Measurements from ENCODE around the gene ACP6.
"Not testable (repeated sequence)": the region's sequence is repeated elsewhere in the genome, so short reads cannot be mapped to it uniquely, and the experiment has no call there.

ACP6 gene

DNA sequence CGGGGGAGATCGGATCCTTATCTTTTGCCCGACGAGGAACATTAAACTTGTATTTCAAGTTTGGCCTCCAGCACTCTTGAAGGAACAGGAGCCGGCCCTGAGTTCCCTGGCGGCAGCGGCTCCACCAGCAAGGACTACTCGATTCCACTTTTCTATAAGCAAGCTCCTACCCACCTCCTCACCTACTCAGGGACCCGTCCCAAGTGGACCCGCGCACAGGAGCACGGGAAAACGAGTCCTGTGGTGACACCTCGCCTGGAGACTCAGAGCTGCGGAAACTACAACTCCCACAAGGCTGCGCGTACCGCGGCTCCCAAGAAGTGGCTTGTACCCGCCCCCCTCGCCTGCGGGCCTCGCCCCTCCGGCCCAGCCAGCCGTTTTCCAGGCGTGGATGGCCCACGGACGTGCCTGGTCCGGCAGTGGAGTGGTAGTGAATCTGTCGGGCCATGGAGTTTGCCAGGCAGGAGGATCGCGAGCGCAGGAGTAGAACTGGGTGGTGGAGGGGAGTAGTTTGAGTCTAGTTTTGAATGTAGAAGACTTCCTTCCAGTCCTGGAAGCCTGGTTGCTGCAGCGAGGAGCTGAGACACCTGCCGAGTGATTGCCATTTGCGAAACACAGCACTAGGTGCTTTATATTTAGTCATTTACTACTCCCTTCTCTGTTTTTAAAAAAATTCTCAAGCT lies at the start of gene ACP6:
ACP6 (minus strand) TSS at position 206 of the 683 bp plus-strand sequence. CDS start 476 bp downstream, outside the sequence.
- DNase-seq (ENCODE audit: low read depth in 2 of 2) = peak; percentile 78 to 79

DNA sequence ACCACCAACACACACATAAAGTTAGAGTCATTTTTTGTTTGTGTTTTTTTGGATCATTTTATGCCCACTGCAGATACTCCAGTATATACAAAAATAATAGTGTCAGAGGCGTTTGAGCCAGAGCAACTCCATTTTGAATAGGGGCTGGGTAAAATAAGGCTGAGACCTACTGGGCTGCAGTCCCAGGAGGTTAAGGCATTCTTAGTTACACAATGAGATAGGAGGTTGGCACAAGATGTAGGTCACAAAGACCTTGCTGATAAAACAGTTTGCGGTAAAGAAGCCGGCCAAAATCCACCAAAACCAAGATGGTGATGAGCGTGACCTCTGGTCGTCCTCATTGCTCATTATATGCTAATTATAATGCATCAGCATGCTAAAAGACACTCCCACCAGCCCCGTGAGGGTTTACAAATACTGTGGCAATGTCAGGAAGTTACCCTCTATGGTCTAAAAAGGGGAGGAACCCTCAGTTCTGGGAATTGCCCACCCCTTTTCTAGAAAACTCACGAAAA lies 49.4 kb upstream of the ACP6 start:
- DNase-seq (ENCODE audit: low read depth in 2 of 2) = no peak

DNA sequence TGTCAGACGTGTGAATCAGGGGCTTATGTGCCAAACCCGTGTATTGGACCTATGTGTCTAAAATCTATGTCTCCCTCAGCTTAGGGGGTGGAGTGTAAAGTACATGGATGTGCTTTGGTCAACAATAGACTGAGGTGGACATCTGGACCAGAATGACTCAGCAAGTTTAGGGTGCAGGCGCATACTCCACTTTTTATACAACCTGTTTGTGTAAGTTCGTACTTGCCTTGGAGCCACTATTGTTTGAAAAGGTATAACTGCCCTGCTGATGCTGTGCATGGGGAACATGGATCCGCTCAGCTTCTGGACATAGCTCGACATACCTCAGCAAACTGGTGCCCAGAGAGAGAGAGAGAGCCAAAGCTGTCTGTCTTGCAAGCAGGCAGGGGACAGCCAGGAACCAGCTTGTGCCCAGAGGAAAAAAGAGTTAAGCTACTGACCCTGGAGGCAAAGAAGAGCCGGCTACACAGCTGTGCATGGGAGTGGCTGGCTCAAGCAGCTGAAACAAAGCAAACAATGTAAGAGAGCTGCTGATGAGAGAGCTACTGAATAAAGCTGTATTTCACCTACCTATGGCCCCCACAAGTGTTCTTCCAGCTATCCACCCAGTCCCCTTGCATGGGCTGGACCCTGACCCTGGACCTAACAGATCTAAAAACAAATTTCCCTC lies 48.8 kb upstream of the ACP6 start:
- no peak for DNase-seq (ENCODE audit: low read depth in 2 of 2)

DNA sequence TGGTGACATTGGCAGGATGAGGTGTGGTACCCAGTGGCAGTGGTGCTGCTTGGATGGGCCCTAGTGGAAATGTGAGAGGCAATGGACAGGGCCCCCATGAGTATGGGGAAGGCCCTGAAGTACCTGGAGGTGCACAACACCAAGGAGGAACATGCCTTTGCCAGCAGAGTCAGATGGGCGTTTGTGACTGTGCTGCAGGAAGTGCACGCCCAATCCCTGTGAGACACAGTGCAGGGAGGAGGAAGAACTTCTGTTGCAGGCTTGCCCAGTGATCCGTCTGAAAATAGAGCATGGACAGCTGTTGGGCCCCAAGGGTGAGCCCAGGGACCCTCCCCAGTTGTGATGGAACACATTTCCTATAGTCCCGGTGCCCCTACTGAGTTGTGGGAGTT lies 47.4 kb upstream of the ACP6 start:
- DNase-seq (ENCODE audit: low read depth in 2 of 2) = no peak

DNA sequence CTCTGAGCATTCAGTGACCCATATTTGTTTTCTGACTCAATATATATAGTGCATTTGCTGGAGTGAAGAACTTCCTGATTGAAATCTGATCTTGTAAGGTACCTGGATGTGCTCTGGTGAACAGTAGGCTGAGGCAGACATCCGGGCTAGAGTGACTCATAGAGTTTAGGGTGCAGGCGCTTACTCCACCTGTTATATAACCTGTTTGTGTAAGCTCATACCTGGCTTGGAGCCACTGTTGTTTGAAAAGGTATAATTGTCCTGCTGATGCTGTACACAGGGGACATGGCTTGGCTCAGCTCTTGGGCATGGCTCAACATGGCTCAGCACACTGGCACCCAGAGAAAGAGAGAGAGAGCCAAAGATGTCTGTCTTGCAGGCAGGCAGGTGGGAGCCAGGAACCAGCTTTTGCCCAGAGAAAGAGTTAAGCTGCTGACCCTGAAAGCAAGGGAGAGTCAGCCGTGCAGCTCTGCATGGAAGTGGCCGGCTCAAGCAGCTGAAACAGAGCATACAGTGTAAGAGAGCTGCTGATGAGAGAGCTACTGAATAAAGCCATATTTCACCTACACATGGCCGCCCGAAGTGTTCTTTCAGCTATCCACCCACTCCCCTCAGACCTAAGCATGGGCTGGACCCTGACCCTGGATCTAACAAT lies 46.9 kb upstream of the ACP6 start:
- DNase-seq (ENCODE audit: low read depth in 2 of 2) = no peak

DNA sequence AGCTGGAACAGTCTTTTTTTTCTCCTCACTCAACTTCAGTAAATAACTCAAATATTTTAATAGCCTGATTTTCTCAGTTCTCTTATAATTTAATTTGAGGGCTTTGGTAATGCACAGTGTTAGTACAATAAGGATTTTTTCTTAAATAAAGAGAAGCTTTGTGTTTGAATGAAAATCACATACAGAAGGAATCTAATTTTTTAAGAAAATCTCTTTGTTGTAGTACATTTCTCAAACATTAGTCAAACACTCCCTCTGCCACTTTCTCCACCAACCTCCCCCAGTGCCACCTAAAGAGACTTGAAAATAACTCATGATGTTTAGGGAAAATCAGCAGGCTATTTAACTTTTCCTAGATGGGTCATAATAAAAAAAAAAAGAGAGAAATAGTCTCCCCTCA lies 42.3 kb upstream of the ACP6 start:
- no peak for DNase-seq (ENCODE audit: low read depth in 2 of 2)

DNA sequence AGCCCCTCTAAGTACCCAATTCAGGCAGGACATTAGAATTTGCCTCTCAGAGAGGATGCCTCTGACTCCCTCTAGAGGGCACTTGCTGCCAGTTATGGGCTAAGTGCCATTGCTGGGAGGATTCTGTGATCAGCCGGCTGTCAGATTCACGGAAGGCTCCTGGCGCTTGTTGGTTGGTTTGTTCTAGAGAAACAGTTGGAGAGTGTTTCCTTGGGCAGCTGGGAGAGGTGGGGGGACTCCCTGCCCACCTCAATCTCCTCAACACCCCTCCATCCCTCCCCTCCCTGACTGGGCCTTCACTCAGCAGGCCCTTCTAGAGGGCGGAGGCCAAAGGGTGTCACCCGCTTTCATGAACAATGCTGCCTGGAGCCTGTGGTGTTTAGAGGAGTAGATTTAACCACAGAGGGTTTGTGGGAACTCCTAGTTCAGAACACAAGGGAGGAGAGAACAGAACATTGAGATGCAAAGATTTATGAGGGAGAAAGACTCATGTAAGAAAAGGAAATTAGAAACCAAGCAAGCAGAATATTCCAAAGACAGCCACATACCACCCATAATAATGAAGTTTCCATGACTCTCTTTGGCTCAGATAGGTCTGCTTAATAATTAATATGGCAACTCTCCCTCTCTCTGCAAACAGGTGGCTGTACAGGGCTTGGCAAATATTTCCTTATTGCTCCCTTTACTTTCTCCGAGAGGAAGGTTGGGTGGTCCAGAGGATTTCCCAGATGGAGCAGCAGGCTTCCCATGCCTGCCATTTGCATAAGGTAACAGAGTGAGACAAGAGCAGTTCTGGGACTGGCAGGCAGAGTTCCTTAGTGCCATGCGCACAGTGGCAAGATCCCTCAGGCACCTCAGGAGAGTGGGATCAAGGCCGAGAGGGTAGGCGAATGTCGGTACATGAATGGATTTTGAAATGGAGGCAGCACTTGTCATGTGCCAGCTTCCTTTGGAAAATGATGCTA lies 30.0 kb upstream of the ACP6 start:
- peak; percentile 7 to 14 for DNase-seq (ENCODE audit: low read depth in 2 of 2)

DNA sequence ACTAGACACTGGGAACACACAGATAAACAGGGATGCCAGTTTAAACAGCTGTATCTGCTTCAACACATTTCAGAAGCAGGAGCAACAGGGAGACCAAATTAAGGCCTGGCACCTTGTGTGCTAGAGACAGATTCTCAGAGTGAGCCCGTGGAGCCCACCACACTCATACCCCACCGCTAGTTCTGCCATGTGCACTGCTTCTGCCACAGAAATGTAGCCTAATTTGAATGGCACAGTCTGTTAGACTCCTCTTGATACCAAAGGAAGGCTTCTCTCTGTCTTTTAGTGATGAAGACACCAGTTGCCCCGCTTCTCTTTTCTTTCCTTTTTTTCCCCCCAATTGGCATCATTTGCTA lies 29.3 kb upstream of the ACP6 start:
- DNase-seq (ENCODE audit: low read depth in 2 of 2) = no peak

DNA sequence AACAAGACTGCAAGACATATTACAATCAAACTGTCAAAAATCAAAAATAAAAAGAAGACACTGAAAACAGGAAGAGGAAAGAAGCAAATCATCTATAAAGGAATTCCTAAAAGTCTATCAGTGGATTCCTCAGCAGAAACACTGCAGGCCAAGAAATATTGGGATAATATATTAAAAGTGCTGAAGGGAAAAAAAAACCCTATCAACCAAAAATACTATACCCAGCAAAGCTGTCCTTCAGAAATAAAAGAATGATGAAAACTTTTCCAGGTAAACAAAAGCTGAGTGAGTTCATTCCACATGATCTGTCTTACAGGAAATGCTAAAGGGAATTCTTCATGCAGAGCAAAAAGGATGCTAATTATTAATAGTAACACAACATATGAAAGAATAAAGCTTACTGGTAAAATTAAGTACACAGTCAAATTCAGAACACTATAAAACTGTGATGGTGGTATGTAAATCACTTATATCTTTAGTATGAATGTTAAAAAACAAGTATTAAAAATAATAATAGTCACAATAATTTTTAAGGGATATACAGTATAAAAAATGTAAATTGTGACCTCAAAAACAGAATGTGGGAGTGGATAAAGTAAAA lies 12.9 kb upstream of the ACP6 start:
- no peak for DNase-seq (ENCODE audit: low read depth in 2 of 2)

DNA sequence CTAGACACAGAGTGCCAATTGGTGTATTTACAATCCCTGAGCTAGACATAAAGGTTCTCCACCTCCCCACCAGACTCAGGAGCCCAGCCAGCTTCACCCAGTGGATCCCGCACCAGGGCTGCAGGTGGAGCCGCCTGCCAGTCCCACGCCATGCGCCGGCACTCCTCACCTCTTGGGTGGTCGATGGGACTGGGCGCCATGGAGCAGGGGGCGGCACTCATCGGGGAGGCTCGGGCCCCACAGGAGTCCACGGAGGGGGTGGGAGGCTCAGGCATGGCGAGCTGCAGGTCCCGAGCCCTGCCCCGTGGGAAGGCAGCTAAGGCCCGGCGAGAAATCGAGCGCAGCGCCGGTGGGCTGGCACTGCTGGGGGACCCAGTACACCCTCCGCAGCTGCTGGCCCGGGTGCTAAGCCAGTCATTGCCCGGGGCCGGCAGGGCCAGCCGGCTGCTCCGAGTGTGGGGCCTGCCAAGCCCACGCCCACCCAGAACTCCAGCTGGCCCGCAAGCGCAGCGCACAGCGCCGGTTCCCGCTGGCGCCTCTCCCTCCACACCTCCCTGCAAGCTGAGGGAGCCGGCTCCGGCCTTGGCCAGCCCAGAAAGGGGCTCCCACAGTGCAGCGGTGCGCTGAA lies 10.4 kb upstream of the ACP6 start:
- DNase-seq (ENCODE audit: low read depth in 2 of 2) = not testable (repeated sequence)

DNA sequence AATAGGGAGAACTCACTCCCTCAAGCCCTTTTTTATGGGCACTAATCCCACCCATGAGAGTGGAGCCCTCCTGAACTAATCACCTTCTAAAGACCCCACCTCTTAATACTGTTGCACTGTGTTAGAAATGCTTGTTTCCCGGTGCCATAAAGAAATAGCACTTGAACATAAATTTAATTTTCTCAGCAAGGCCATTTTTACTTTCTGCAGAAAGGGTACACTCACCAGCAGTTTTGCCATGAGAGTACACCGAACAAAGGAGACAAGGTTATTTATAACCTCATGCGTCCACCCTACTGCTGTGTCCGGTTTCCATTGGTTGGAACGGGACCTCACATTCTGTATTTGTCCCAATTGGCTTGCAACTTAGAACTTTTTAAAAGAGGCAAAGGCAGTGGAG lies 7.4 kb upstream of the ACP6 start:
- not testable (repeated sequence) for DNase-seq (ENCODE audit: low read depth in 2 of 2)

DNA sequence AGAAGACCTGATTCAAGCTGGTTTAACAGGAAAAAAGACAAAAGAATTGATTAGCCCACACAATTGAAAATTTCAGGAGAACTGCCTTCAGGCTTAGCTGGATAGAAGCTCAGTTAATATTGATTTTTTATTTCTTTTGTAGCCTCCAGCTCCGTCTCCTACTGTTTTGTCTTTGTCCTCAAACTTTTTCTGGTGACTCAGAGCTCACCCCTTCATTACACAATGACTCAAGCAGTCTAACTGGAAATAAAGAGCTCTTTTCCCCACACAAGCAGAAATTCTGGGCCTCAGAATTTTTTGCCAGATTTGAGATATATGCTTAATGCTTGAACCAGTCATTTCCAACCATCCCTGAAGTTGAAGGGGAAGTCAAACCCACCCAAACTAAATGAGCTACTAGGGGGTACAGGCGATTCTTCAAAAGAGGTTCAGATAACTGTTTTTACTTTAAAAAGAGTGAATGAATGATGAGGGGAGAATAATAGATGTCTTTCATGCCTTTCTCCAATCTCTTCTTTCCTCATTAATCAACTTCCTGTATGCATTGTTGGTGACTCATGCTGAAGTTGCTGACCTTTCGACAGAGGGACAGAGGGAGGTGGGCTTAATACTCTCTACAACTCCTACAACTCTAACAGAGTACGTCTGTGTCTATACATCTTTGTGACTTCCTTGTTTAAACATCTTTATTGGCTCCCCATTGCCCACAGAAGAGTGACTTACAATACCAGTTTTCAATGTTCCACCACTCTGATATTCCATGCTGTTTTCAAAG lies 6.2 kb upstream of the ACP6 start:
- no peak for DNase-seq (ENCODE audit: low read depth in 2 of 2)

DNA sequence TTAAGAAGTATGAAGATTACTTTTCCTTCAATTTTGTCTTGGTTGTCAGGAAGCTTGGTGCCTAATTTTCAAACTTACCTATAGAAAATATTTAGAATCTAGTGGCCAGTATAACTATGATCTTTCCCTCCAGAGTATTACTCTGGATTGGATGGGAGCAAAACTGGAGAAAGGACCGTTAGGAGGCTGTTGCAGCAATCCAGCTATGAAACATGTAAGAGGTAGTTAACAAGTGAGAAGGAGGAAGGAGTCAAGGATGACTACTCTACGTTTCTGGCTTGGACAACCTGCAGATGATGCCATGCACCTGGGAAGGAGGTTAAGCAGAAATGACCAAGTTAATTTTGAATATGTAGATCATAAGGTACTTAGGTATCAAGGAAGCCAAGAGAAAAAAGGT lies 3.5 kb upstream of the ACP6 start:
- DNase-seq (ENCODE audit: low read depth in 2 of 2) = no peak

DNA sequence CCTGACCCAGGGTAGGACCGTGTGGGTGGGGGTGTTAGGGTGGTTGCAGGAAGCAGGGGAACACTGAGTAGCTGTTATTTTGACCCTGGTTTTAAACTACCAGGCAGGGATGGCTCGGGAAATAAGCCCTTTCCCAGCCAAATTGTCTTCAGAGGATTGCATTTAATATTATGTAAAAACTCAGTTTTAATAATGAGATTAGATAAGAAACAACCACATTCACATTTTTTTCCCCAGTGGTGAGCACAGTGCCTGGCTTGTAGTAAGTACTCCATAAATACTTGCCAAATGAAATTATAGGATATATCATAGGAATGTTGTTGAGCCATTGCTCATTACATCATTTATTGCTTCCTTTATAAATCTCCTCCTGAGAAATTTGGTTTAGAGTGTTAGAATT lies 3.1 kb upstream of the ACP6 start:
- DNase-seq (ENCODE audit: low read depth in 2 of 2) = no peak

DNA sequence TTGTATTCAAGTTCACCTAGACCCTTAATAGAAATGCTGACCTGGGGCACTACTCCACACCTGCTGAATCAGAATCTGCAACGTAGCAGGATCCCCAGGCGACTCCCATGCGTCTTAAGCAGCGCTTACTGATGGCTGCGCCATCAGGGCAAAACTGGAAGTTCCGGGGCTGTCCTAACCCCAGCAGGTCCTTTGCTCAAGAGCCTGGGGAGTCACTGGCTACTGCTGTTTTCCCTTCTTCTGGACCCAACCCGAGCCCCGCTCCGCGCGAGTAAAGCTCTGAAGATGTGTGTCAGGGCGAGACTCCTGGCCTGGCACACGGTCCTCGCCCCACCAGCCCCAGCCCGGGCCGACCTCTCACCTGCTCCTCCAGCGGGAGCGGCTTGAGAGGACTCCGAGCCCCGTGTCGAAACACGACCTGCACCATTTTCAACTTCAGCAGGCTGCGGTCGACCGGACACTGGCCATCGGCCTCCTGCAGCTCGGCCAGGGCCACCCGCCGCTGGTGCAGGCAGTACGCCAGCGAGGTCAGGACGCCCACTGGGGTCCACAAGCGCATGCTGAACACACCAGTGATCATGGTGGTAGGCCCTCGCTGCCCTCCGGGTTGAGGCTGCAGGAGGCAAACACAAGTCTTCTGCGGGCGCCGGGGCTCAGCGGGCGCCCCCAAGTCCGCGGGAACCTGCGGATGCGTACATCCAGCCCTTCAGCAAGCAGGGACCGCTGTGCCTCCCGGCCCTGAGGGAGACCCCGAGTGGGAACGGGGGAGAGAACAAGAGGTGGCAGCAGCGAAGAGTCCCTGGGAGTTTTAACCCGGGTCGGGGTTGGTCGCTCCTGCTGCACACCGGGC lies 630 bp downstream of the ACP6 start:
- DNase-seq (ENCODE audit: low read depth in 2 of 2) = no peak

DNA sequence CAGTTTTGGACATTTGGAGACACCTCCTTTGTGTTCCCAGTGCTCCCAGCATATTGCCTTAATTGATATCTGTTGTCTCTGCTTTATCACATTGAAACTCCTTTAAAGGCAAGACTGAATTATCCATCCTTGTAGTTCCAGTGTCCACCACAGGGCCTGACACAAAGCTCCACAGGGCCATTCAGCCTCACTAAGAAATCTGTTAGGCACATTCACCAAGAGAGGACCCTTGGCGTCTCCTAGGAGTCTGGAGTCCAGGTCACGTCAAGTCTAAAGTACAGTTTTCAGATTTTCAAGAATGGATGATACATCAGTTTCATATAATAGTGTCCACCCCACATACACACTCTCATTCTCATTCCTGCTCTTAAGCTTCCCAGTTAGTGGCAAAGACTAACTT lies 4.8 kb downstream of the ACP6 start:
- no peak for DNase-seq (ENCODE audit: low read depth in 2 of 2)

DNA sequence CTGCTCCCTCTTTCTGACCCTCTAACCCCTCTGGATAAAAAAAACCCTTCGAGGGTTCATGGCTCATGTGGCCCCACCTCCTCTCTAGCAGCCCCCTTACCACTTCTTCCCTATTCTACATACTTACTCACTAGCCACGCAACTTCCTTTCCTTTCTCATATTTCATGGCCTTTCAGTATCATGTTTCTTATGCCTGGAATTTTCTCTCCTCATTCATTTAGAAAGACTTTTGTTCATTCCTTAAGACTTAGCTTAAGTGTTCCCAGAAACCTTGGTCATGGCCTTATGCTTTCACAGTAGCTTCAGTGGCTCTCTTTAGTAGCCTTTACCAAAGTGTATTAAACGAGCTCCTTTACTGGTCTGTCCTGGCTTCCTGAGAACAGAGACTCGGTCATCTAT lies 6.1 kb downstream of the ACP6 start:
- DNase-seq (ENCODE audit: low read depth in 2 of 2) = no peak

DNA sequence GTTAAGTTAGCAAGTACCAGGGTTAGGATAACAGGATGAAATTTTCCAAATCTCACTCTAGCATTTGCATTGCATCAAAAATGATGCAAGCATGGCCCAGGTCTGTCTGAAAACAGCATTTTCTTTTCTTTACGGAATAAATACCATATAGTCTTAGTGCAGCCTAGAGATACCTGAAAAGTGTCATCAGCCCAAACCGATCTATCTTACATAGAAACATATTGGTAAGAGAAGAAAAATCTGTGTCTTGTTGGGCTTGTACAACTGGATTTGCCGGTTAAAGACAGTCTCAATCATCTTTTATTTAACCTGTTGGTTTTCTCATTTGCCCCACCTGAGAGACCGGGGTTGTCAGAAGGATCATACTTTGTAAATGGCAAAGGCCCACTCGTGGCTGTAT lies 15.8 kb downstream of the ACP6 start:
- no peak for DNase-seq (ENCODE audit: low read depth in 2 of 2)

DNA sequence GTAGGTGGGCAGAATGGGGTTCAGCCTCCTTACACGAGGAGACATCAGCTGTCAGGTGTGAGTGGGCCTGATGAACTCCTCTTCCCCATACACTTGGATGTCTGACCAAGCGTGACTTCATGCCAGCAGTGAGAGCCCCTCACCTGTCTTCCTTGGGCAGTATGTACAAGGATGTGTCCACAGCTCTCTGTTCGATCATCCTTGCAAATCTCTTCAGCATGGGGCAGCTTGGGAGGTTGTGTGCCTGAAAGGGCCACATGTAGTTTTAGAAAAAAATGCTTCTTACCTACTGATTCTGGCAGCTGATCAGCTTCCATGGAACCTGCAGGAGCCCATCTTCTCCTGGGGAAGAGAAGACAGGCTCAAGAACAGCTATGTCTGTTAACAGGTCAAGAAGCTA lies 18.0 kb downstream of the ACP6 start:
- DNase-seq (ENCODE audit: low read depth in 2 of 2) = no peak

Data from stimulated activated CD8-positive, alpha-beta memory T cell treated with anti-CD3 and anti-CD28 coated beads, Interleukin-15, amount 100 ng/mL, for 4 hours (primary cell).